Esophagus squamous epithelium (tissue), 5 donors: Measurements from ENCODE around the gene WDR26. TPM values are rescaled to one million over a fixed set of nuclear protein-coding genes. Genes with fewer than 3 reads are reported as not detected.

Experiments
- DNase-seq: peaks from one replicate; lab custom pipeline; 2025; lab: John Stamatoyannopoulos, UW
- H3K27ac ChIP-seq, 4 donors: fragments of 200-600 bp; sonication (generic); one replicate each; pipeline ENCODE4 v1.5.1; 2016 to 2019; ENCODE audit warnings: mild to moderate bottlenecking in 1 of 4
- H3K27me3 ChIP-seq, 4 donors: fragments of 200-600 bp; sonication (generic); 1 replicate in 3 of 4; 2 replicates in 1 of 4; pipeline versions ENCODE4 v1.5.1 to v1.6.0; 2017 to 2021; ENCODE audit warnings: antibody characterized with exemption in 1 of 4
- H3K36me3 ChIP-seq, 3 donors: fragments of 200-600 bp; sonication (generic); one replicate each; pipeline ENCODE4 v1.5.1; 2016 to 2019
- H3K4me1 ChIP-seq, 3 donors: fragments of 200-600 bp; sonication (generic); one replicate each; pipeline ENCODE4 v1.5.1; 2017 to 2019
- H3K4me3 ChIP-seq, 4 donors: fragments of 200-600 bp; sonication (generic); 1 replicate in 3 of 4; 2 replicates in 1 of 4; pipeline ENCODE4 v1.5.1; 2016 to 2019; ENCODE audit warnings: mild to moderate bottlenecking in 2 of 4, moderate library complexity in 1 of 4
- H3K9me3 ChIP-seq, 3 donors: fragments of 200-600 bp; sonication (generic); one replicate each; pipeline ENCODE4 v1.5.1; 2016 to 2019
- POLR2A ChIP-seq, 4 donors: fragments of 450-650 bp; IDR thresholded peaks; one replicate each; pipeline ENCODE4 v1.6.1; 2017; ENCODE audit warnings: antibody characterized with exemption in 4 of 4, mild to moderate bottlenecking in 4 of 4, moderate library complexity in 3 of 4
- WGBS, 2 donors: methylation state at CpG; one replicate each; pipeline ENCODE4 v1.1.5; 2018; 5-methylcytosine and 5-hydroxymethylcytosine counted together
- intact Hi-C: fragments of 100-400 bp; cut with DNase I; formaldehyde crosslinking; loops from one replicate; pipeline ENCODE4 v1.15.0; 2022
- total RNA-seq, 4 donors: library from RNA; depleted of rRNA; stranded (reverse); fragments of >200 nt; gene quantifications; one replicate each; pipeline ENCODE4 v1.1.0, GENCODE V29; 2016
- TF ChIP-seq, protein P1 (sequence below), 6 experiments: fragments of 450-650 bp in 4 of 6; fragments of 200-600 bp in 2 of 6; sonication (generic) in 2 of 6; IDR thresholded peaks; one replicate each; pipeline ENCODE4 v1.5.1; 2016 to 2019; ENCODE audit warnings: antibody characterized with exemption in 6 of 6, mild to moderate bottlenecking in 4 of 6, moderate library complexity in 4 of 6
- donor health status: DM: yes; HTN: yes; CAD: no.

The WDR26 gene
- total RNA-seq, 4 donors from 2014 or later: 38.3 to 111 (median 61.9) TPM

DNA sequence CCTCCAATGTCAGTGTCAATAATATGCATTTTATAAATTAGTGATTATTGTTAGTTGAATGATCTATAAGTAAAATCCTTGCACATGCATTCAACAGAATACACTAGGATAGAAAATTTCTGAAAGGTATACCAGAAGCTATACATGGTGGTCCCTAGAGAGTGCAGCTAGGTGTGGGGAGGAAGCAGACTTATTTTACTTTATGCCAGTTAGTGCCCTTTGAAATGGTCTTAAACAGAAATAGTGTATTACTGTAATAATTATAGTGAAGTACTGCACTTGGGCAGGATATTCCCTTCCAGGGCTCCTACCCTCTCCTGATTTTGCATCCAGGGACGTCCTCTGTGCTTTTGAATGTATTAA, 23.2 kb upstream of the WDR26 start:
- WGBS, 2 donors: 82 to 89% methylated on average over 1 of the region's 1 CpG
- H3K4me1 ChIP-seq: peaks cover 12 to 69% (median 17%) of the 10 kb centered on the region in 3 donors
- TF ChIP-seq, protein P1, sequence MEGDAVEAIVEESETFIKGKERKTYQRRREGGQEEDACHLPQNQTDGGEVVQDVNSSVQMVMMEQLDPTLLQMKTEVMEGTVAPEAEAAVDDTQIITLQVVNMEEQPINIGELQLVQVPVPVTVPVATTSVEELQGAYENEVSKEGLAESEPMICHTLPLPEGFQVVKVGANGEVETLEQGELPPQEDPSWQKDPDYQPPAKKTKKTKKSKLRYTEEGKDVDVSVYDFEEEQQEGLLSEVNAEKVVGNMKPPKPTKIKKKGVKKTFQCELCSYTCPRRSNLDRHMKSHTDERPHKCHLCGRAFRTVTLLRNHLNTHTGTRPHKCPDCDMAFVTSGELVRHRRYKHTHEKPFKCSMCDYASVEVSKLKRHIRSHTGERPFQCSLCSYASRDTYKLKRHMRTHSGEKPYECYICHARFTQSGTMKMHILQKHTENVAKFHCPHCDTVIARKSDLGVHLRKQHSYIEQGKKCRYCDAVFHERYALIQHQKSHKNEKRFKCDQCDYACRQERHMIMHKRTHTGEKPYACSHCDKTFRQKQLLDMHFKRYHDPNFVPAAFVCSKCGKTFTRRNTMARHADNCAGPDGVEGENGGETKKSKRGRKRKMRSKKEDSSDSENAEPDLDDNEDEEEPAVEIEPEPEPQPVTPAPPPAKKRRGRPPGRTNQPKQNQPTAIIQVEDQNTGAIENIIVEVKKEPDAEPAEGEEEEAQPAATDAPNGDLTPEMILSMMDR (IDR thresholded peaks at IDR 0.05): no peak
- no peak for TF ChIP-seq POLR2A (IDR thresholded peaks at IDR 0.05)
- no peak overlapping the region for H3K4me3 ChIP-seq
- H3K27ac ChIP-seq: peak overlapping the region in 3 of 4 donors; percentile 55 to 92 (median 88)
- no peak for DNase-seq
- no peaks in the 10 kb centered on the region for H3K36me3 ChIP-seq
- no peaks in the 10 kb centered on the region for H3K27me3 ChIP-seq
- no peaks in the 10 kb centered on the region for H3K9me3 ChIP-seq
- intact Hi-C loops: loop anchor here (10.0 kb wide), 2 partner anchors 93 to 343 kb away; partner anchors contain the start of gene FBXO28

DNA sequence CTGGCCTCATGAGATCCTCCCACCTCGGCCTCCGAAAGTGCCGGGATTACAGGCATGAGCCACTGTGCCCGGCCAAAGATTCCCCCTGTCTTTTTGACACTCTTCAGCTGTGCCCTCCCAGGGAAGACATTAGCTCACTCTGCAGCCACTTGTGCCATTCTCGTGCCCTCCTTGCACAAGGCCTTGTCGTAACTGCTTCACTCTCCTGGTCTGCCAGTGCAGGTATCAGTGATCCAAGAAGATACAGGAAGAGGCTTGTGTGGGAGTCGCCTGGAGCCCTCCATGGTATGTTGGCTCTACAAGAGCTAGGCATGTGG, 22.0 kb upstream of the WDR26 start:
- H3K4me3 ChIP-seq: no peak overlapping the region
- no peaks in the 10 kb centered on the region for H3K9me3 ChIP-seq
- no peak for DNase-seq
- H3K27ac ChIP-seq: peak overlapping the region; percentile 74 to 92 (median 88)
- intact Hi-C loops: loop anchor here (10.0 kb wide), 2 partner anchors 92 to 342 kb away; partner anchors contain the start of gene FBXO28
- no peaks in the 10 kb centered on the region for H3K27me3 ChIP-seq
- TF ChIP-seq, protein P1 (IDR thresholded peaks at IDR 0.05): no peak
- TF ChIP-seq POLR2A (IDR thresholded peaks at IDR 0.05): no peak
- WGBS, 2 donors: 56 to 75% methylated on average over 4 to 7 of the region's 7 CpGs
- H3K4me1 ChIP-seq: peaks cover 12 to 76% (median 17%) of the 10 kb centered on the region in 3 donors
- H3K36me3 ChIP-seq: no peaks in the 10 kb centered on the region

DNA sequence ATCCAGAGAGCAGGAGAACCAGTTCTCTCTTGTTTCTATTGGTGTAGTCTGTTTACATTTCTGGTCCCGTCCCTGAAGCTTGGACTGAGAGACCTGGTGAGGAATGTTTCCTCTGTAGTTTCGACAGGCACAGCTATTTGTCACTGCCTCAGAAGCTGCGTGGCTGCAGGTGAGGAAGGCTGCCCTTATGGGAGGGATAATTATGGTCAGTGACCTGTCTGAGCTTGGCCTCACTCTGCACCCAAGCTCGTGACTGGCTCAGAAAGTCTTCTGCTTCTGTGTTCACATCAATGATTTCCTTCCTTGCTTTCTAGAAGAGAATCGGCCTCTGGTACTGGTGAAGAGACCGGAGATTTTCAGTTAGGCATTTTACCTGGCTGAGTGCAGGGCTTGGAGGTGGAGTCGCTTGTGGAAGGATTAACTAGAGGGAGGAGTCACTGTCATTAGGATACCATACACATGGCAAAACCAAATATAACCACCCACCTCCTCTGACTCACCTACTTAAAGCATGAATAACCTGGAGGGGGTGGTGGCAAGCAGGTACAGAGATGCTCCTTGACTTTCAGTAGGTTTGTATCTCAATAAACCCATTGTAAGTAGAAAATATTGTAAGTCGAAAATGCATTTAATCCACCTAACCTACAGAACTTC, 19.9 kb upstream of the WDR26 start:
- H3K4me3 ChIP-seq: peak overlapping the region in 3 of 4 donors; percentile 1 to 26 (median 21)
- H3K4me1 ChIP-seq: peaks cover 15 to 94% (median 27%) of the 10 kb centered on the region in 3 donors
- H3K36me3 ChIP-seq: no peaks in the 10 kb centered on the region
- WGBS, 2 donors: 28 to 39% methylated on average over 8 of the region's 8 CpGs
- TF ChIP-seq POLR2A (IDR thresholded peaks at IDR 0.05): peak in 1 of 4 donors; percentile 16
- TF ChIP-seq, protein P1 (IDR thresholded peaks at IDR 0.05): no peak
- no peaks in the 10 kb centered on the region for H3K9me3 ChIP-seq
- H3K27me3 ChIP-seq: no peaks in the 10 kb centered on the region
- intact Hi-C loops: loop anchor here (10.0 kb wide), 2 partner anchors 90 to 340 kb away; partner anchors contain the start of gene FBXO28
- peak overlapping the region; percentile 80 to 92 (median 88) for H3K27ac ChIP-seq
- no peak for DNase-seq

DNA sequence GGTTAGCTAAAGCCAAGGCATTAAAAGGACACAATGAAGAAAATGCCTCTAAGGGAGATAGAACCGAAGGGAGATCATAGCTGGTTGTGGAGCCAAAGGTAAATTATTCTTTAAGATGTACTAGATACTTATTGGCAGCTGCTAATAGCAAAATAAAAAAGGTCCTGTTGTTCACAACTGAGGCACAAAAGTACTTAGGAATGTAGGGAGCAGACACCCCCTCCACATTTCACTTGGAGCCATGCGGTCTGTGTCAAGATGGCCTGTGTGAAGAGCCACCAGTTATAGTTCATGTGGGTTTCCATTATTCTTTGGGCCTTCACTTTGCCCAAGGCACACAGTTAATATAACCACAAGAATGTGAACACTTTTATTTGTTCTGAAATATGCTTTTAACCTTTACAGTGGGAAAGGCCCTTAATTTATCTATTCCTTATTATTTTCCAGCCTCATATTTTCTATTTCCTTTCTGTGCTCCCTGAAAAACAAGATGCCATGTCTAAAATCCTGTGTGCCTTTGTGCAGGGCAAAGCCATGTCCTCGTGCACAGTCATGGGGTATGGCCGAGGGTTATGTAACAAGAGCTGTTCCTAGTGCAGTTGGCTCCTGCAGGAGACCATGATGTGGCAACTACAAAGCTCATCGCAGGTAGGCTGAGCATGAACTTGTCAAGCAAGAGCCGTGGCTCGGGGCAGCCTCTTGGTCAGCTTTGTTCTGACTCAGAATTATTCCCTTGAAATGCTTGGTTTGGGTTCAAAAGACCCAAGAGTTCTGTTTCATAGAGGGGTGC, 16.2 kb upstream of the WDR26 start:
- intact Hi-C loops: loop anchor here (10.0 kb wide), 2 partner anchors 86 to 336 kb away; partner anchors contain the start of gene FBXO28
- TF ChIP-seq POLR2A (IDR thresholded peaks at IDR 0.05): no peak
- TF ChIP-seq, protein P1 (IDR thresholded peaks at IDR 0.05): no peak
- H3K4me1 ChIP-seq: peaks cover 21 to 81% (median 30%) of the 10 kb centered on the region in 3 donors
- peak overlapping the region; percentile 28 to 82 (median 67) for H3K27ac ChIP-seq
- no peaks in the 10 kb centered on the region for H3K9me3 ChIP-seq
- DNase-seq: no peak
- H3K4me3 ChIP-seq: no peak overlapping the region
- H3K27me3 ChIP-seq: no peaks in the 10 kb centered on the region
- no peaks in the 10 kb centered on the region for H3K36me3 ChIP-seq
- 21 to 58% methylated on average over 6 to 7 of the region's 7 CpGs for WGBS, 2 donors
